Heart left ventricle (tissue), 13 donors: ENCODE results near the gene KLHL29.

Experiments
- CTCF ChIP-seq, 12 donors: fragments of 200-600 bp; sonication (generic) in 4 of 12; IDR thresholded peaks; one replicate each; pipeline versions ENCODE4 v1.5.0 to v1.8.0; 2018 to 2022; ENCODE audit warnings: antibody characterized with exemption in 12 of 12, mild to moderate bottlenecking in 5 of 12
- POLR2A ChIP-seq, 2 donors: fragments of 450-650 bp; IDR thresholded peaks; one replicate each; pipeline ENCODE4 v1.6.1; 2017; ENCODE audit warnings: antibody characterized with exemption in 2 of 2, mild to moderate bottlenecking in 2 of 2, moderate library complexity in 2 of 2
- donor health status: ischemic (EF 13 %, LVEDD 7.1; RV severe dilation, severe dysfunction).
- donor health status: DM: no; HTN: yes; CAD: no.
- donor health status: DM: no; HTN: no; CAD: no.
- donor health status: ischemic (EF 25% LVEDD 6.9; RV normal size, moderate dysfunction).
- donor health status: ischemic (EF 25% LVEDD 5.7; RV mildly dilated, moderate dysfunction).
- donor health status: ischemic (EF 35%, LVEDD 5.7; RV mildly dilated, moderate dysfunction).
- donor health status: nonischemic (EF 11% LVEDD 7.7; RV severe dilation, severe dysfunction).
- donor health status: DM: yes; HTN: yes; CAD: no.
- donor health status: PGD.
- donor health status: ischemic (EF 29% LVEDD 5.4; RV normal size, mild dysfunction).
- donor health status: nonischemic (EF 23%, LVEDD 6.1; RV moderate dilation, normal function).

DNA sequence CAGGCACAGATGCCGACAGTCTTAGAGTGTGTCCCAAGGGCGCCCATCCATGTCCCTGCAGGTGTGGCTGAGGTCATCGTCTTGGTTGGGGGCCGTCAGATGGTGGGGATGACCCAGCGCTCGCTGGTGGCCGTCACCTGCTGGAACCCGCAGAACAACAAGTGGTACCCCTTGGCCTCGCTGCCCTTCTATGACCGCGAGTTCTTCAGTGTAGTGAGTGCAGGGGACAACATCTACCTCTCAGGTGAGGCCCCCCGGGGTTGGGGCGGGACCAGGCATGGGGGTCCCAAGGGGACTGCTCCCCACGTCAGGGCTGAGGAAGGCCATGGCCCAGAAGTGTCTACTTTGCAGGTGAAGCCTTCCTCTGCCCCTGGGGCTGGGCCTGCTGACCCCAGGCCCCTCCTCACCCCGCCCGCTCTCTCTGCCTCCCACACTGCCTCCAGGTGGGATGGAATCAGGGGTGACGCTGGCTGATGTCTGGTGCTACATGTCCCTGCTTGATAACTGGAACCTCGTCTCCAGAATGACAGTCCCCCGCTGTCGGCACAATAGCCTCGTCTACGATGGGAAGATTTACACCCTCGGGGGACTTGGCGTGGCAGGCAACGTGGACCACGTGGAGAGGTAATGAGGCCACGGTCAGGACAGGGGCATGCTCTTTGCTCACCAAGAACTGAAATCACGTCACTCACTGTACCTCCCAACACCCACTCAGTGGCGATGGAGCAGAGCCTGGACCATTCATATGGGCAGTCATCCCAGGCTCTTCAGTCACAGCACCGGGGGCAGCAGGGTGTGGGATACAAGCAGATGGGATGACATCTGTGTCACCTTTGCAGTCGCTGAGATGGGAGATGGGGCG lies 311.1 kb downstream of the KLHL29 start:
- TF ChIP-seq CTCF (IDR thresholded peaks at IDR 0.05) (no peak), POLR2A (IDR thresholded peaks at IDR 0.05) (no peak)
